Osteoblast (primary cell): ENCODE data around the gene CRYGA. TPM values are rescaled to one million over a fixed set of nuclear protein-coding genes. Genes with fewer than 3 reads are reported as not detected.

Experiments used
- DNase-seq: peaks from one replicate; pipeline ENCODE4 v3.0.0; 2011; ENCODE audit warnings: low spot score, mixed read lengths; ENCODE audit not compliant: insufficient read length; ENCODE audit errors: missing footprints
- H2AFZ ChIP-seq: 2 replicates; pipeline ENCODE4 v1.6.0; 2011; ENCODE audit warnings: mild to moderate bottlenecking, low read length
- H3K27ac ChIP-seq: 2 replicates; pipeline ENCODE4 v1.5.1; 2011; ENCODE audit warnings: mild to moderate bottlenecking, low read depth, low read length, moderate library complexity
- H3K27me3 ChIP-seq: 2 replicates; pipeline ENCODE4 v1.6.0; 2012; ENCODE audit warnings: mild to moderate bottlenecking, control low read depth, inconsistent platforms, low read length, moderate library complexity; ENCODE audit not compliant: insufficient read depth
- H3K36me3 ChIP-seq: 2 replicates; pipeline ENCODE4 v1.5.1; 2011; ENCODE audit warnings: mild to moderate bottlenecking, low read length, control low read depth, moderate library complexity; ENCODE audit not compliant: insufficient read depth
- H3K4me1 ChIP-seq: 2 replicates; pipeline ENCODE4 v1.5.1; 2011; ENCODE audit warnings: mild to moderate bottlenecking, low read length, control low read depth, moderate library complexity; ENCODE audit not compliant: insufficient read depth
- H3K4me2 ChIP-seq: 2 replicates; pipeline ENCODE4 v1.6.0; 2011; ENCODE audit warnings: mild to moderate bottlenecking, low read length; ENCODE audit not compliant: insufficient read depth
- H3K4me3 ChIP-seq: fragments of 200-600 bp; sonication (generic); 3 replicates; pipeline ENCODE4 v1.5.1; 2012; ENCODE audit warnings: mild to moderate bottlenecking, low read length, inconsistent platforms; ENCODE audit not compliant: insufficient read depth
- H3K79me2 ChIP-seq: 2 replicates; pipeline ENCODE4 v1.6.0; 2012; ENCODE audit warnings: mild to moderate bottlenecking, low read length, control low read depth, inconsistent platforms; ENCODE audit not compliant: insufficient read depth
- H3K9me3 ChIP-seq: 2 replicates; pipeline ENCODE4 v1.5.1; 2011; ENCODE audit warnings: low read depth, low read length, control low read depth
- H4K20me1 ChIP-seq: 2 replicates; pipeline ENCODE4 v1.6.0; 2012; ENCODE audit warnings: mild to moderate bottlenecking, low read length, control low read depth; ENCODE audit not compliant: insufficient read depth
- total RNA-seq: library from RNA; depleted of rRNA; stranded (reverse); fragments of >200 nt; gene quantifications from 2 replicates; pipeline ENCODE4 v1.2.3, GENCODE V29; 2012
- TF ChIP-seq, protein P1 (sequence below): IDR thresholded peaks from 2 replicates; pipeline ENCODE4 v1.5.1; 2011; ENCODE audit warnings: mild to moderate bottlenecking, low read depth, low read length, moderate library complexity; ENCODE audit errors: extremely low read depth

Gene CRYGA
- total RNA-seq, 1 donor: not detected

DNA sequence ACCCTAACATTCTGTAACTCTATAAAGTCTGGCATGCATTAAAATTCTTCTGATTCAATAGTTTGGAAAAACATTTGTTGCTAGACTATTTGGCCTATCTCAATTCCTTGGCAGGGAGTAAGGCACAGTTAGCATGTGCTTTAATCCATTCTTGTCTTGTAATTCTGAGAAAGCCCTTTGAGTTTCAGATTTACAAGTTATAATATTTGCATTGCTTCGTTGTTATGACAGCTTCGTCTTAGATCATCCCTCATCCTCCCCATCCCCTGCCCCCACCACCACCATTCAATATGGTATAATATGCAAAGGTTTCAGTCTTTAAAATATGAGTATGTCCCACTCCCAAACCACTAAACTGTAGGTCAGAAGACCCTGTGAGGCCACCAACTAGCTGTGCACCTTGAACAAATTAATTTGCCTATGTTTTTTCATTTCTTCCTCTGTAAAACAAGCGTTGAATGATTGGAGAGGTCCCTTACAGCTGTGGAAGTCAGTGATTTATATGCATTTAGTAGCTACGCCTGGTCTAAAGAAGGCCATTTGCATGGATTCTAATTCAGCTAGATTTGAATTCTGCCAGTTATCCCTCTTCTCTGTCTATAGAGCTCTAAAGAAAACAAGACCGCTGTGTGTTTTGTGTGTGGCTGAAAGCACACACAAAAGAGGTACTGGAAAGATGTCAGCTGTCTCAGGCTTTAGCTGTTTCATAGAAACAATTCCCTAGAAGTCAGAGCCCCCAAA is 25.9 kb upstream of the CRYGA start:
- no peak for DNase-seq
- no peaks in the 10 kb centered on the region for H3K36me3 ChIP-seq
- TF ChIP-seq, protein P1, sequence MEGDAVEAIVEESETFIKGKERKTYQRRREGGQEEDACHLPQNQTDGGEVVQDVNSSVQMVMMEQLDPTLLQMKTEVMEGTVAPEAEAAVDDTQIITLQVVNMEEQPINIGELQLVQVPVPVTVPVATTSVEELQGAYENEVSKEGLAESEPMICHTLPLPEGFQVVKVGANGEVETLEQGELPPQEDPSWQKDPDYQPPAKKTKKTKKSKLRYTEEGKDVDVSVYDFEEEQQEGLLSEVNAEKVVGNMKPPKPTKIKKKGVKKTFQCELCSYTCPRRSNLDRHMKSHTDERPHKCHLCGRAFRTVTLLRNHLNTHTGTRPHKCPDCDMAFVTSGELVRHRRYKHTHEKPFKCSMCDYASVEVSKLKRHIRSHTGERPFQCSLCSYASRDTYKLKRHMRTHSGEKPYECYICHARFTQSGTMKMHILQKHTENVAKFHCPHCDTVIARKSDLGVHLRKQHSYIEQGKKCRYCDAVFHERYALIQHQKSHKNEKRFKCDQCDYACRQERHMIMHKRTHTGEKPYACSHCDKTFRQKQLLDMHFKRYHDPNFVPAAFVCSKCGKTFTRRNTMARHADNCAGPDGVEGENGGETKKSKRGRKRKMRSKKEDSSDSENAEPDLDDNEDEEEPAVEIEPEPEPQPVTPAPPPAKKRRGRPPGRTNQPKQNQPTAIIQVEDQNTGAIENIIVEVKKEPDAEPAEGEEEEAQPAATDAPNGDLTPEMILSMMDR: no peak

DNA sequence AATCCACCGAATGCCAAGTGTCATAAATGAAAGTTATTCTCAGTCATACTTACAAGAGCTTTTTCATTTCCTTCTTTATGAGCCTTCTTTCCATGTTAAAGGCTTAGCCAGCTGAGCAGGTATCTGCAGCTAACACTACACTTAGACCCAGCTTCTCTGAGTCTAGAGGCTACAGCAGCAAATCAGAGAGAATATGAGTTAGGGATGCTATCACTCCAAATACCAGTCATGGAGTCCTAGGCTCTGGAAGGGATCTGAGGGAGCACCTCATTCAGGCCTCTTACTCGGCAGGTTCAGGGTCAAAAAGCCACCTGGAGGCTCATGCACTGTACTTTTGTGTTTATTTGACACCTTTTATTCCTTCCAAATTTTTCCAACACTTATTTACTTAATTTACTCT is 23.5 kb upstream of the CRYGA start:
- no peaks in the 10 kb centered on the region for H4K20me1 ChIP-seq
- H3K27me3 ChIP-seq: peaks cover 31% of the 10 kb centered on the region
- no peaks in the 10 kb centered on the region for H3K36me3 ChIP-seq
- no peak overlapping the region for H2AFZ ChIP-seq
- H3K27ac ChIP-seq: no peak overlapping the region
- TF ChIP-seq, protein P1: no peak
- H3K79me2 ChIP-seq: no peaks in the 10 kb centered on the region
- H3K9me3 ChIP-seq: no peaks in the 10 kb centered on the region
- no peak overlapping the region for H3K4me3 ChIP-seq
- DNase-seq: no peak
- H3K4me2 ChIP-seq: no peak overlapping the region
- H3K4me1 ChIP-seq: no peaks in the 10 kb centered on the region

More for the DNA sequence above, 25.9 kb upstream of the CRYGA start:
- H3K4me1 ChIP-seq: peaks cover 4% of the 10 kb centered on the region
- H3K27ac ChIP-seq: no peak overlapping the region
- no peak overlapping the region for H2AFZ ChIP-seq
- H3K9me3 ChIP-seq: no peaks in the 10 kb centered on the region
- H4K20me1 ChIP-seq: no peaks in the 10 kb centered on the region
- H3K79me2 ChIP-seq: no peaks in the 10 kb centered on the region
- no peak overlapping the region for H3K4me2 ChIP-seq
- no peak overlapping the region for H3K4me3 ChIP-seq
- peaks cover 22% of the 10 kb centered on the region for H3K27me3 ChIP-seq

DNA sequence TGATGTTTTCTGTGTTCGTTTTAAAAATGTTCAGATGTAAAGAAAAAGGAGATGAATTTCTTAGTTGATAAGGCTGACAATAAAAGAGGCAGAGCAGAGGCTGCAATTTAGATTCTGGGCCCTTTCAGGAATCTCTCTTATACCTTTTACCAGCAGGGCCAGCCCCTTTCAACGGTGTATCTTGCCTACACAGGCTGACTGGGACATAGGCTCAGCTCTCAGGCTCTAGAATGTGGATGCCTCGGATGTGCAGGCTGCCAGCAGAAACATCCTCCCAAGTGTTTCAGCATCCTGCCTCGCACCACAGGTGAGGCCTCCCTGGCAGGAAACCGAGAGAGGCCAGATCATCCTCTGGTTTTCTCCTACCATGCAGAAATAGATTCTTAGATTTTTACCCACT is 23.1 kb upstream of the CRYGA start:
- TF ChIP-seq, protein P1: no peak
- Histone ChIP-seq H3K27ac (no peak overlapping the region), H3K36me3 (no peaks in the 10 kb centered on the region), H2AFZ (no peak overlapping the region), H4K20me1 (no peaks in the 10 kb centered on the region), H3K27me3 (peaks cover 31% of the 10 kb centered on the region), H3K9me3 (no peaks in the 10 kb centered on the region), H3K79me2 (no peaks in the 10 kb centered on the region), H3K4me2 (no peak overlapping the region), H3K4me1 (no peaks in the 10 kb centered on the region), H3K4me3 (no peak overlapping the region)
- DNase-seq: no peak

DNA sequence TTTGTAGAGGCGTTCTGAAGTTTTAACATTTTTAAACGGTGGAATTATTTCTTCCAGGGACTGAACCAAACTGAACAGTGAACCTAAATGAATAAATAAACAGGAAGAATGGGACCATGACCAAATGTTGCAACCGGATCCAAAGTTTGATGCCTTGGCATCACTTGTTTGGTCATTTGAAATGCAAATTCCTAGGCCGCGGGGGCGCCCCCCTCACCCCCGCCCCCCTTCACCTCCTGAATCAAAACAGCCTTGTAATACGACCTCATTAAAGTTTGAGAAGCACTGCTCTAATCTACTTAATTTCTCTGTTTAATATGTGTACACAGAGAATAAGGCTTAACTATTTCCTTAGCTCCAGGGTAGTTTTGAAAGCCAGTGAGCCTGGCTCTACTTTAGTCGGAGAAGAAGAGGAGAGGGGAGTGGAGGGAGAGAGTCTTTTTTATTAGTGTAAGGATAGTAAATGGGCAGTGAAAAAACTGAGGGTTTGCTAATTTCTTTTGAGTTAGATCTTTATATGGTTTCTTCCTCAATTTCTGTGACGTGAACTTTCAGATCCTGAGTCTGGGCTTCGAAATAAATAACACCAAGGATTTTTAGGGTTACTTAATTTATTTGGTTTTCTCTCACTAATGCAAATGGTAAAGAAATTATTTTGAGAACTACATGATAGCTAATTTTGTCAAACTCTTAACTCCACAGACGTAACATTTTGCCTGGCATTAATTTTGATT is 20.8 kb upstream of the CRYGA start:
- Histone ChIP-seq H4K20me1 (no peaks in the 10 kb centered on the region), H3K4me1 (no peaks in the 10 kb centered on the region), H3K9me3 (no peaks in the 10 kb centered on the region), H2AFZ (peak overlapping the region; percentile 15), H3K27ac (no peak overlapping the region), H3K27me3 (peaks cover 28% of the 10 kb centered on the region), H3K4me3 (no peak overlapping the region), H3K79me2 (no peaks in the 10 kb centered on the region), H3K36me3 (no peaks in the 10 kb centered on the region), H3K4me2 (no peak overlapping the region)
- TF ChIP-seq, protein P1: no peak
- no peak for DNase-seq
